Testis (tissue), 3 donors: ENCODE measurements around the gene MRGPRX1. TPM values are rescaled to one million over a fixed set of nuclear protein-coding genes. Genes with fewer than 3 reads are reported as not detected.

Source experiments
- DNase-seq: peaks from one replicate; pipeline ENCODE4 v3.0.0-alpha.2; 2019
- H3K27ac ChIP-seq, 2 donors: fragments of 200-600 bp; sonication (generic); one replicate each; pipeline ENCODE4 v1.5.1; 2019
- H3K27me3 ChIP-seq: fragments of 200-600 bp; sonication (generic); one replicate; pipeline ENCODE4 v1.5.1; 2019
- H3K36me3 ChIP-seq: fragments of 200-600 bp; sonication (generic); one replicate; pipeline ENCODE4 v1.5.1; 2017; ENCODE audit warnings: low read depth; ENCODE audit errors: missing control alignments
- H3K4me1 ChIP-seq: fragments of 200-600 bp; sonication (generic); one replicate; pipeline ENCODE4 v1.5.1; 2019
- H3K4me3 ChIP-seq, 2 donors: fragments of 200-600 bp; sonication (generic); one replicate each; pipeline ENCODE4 v1.5.1; 2017 to 2019
- H3K9me3 ChIP-seq: fragments of 200-600 bp; sonication (generic); one replicate; pipeline ENCODE4 v1.5.1; 2017
- CTCF ChIP-seq, 3 experiments: fragments of 450-650 bp in 2 of 3; fragments of 200-600 bp in 1 of 3; sonication (generic) in 1 of 3; IDR thresholded peaks; one replicate each; pipeline ENCODE4 v1.5.1; 2016 to 2019; ENCODE audit warnings: antibody characterized with exemption in 3 of 3, mild to moderate bottlenecking in 2 of 3, moderate library complexity in 1 of 3
- POLR2A ChIP-seq: fragments of 450-650 bp; IDR thresholded peaks from one replicate; pipeline ENCODE4 v1.6.1; 2017; ENCODE audit warnings: antibody characterized with exemption, mild to moderate bottlenecking, moderate library complexity
- WGBS, 2 donors: methylation state at CpG; one replicate each; pipeline ENCODE4 v1.1.5; 2018; 5-methylcytosine and 5-hydroxymethylcytosine counted together
- intact Hi-C: fragments of 100-400 bp; cut with DNase I; formaldehyde crosslinking; loops from one replicate; pipeline ENCODE4 v1.15.1; 2023; ENCODE audit warnings: low total_unique reads
- polyA plus RNA-seq: library from polyadenylated mRNA; stranded (reverse); fragments of 350-450 nt; fragmentation: Illumina TruSeq; extraction: RNeasy Lipid Tissue Mini Kit (QIAGEN cat#74804); gene quantifications from one replicate; pipeline ENCODE4 v1.2.3, GENCODE V29; 2014; ENCODE audit warnings: low read depth, low replicate concordance; ENCODE audit not compliant: insufficient read depth
- total RNA-seq, 2 donors: library from RNA; depleted of rRNA; stranded (reverse); fragments of >200 nt; gene quantifications; one replicate each; pipeline ENCODE4 v1.2.3, GENCODE V29; 2016

MRGPRX1 gene
- total and polyA plus RNA-seq, 3 donors from 2014 or later = not detected

- Histone ChIP-seq H3K4me1 (no peaks in the 10 kb centered on the region), H3K27me3 (no peaks in the 10 kb centered on the region), H3K9me3 (no peaks in the 10 kb centered on the region), H3K4me3 (no peak overlapping the region), H3K36me3 (no peaks in the 10 kb centered on the region), H3K27ac (no peak overlapping the region)
- intact Hi-C loops = no loop called here
- no peak for DNase-seq
- WGBS, 2 donors = 70% methylated on average over 1 of the region's 1 CpG
- no peak for TF ChIP-seq CTCF (IDR thresholded peaks at IDR 0.05)
- TF ChIP-seq POLR2A = no peak
Measured at GRCh38 chr11:18974192-18974591, 35.0 kb upstream of the MRGPRX1 start.

- WGBS, 2 donors = 51 to 64% methylated on average over 16 of the region's 16 CpGs
- TF ChIP-seq CTCF (IDR thresholded peaks at IDR 0.05) (no peak), POLR2A (no peak)
- Histone ChIP-seq H3K27ac (no peak overlapping the region), H3K27me3 (no peaks in the 10 kb centered on the region), H3K4me1 (no peaks in the 10 kb centered on the region), H3K36me3 (no peaks in the 10 kb centered on the region), H3K9me3 (no peaks in the 10 kb centered on the region), H3K4me3 (no peak overlapping the region)
- intact Hi-C loops = no loop called here
- peak; percentile 20 for DNase-seq
Measured at GRCh38 chr11:18972336-18972735, 33.1 kb upstream of the MRGPRX1 start.

DNA sequence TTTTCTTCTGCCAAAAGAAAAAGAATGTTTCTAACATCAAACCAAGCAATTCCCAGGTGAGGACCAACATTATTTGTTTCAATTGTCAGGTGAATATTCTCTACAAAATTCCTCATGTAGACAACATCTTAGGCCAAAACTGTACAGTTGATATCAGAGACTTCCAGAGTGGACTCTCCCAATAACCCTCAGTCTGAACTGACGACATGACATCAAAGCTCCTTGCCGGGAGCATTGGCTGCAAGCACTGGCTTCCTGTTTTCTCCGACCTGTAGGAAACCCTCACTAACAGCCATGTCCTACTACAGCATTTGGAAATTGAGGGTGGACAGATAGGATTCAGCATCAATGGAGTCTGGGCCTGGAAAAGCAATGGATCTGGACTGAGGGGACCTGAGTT lies 30.5 kb upstream of the MRGPRX1 start:
- no peaks in the 10 kb centered on the region for H3K36me3 ChIP-seq
- WGBS, 2 donors = 52 to 79% methylated on average over 3 of the region's 3 CpGs
- DNase-seq = no peak
- H3K4me1 ChIP-seq = no peaks in the 10 kb centered on the region
- H3K27ac ChIP-seq = no peak overlapping the region
- intact Hi-C loops = no loop called here
- no peaks in the 10 kb centered on the region for H3K9me3 ChIP-seq
- no peak for TF ChIP-seq CTCF (IDR thresholded peaks at IDR 0.05)
- TF ChIP-seq POLR2A = no peak
- no peaks in the 10 kb centered on the region for H3K27me3 ChIP-seq
- H3K4me3 ChIP-seq = no peak overlapping the region

- Histone ChIP-seq H3K4me1 (no peaks in the 10 kb centered on the region), H3K27me3 (no peaks in the 10 kb centered on the region), H3K36me3 (no peaks in the 10 kb centered on the region), H3K4me3 (no peak overlapping the region), H3K9me3 (no peaks in the 10 kb centered on the region), H3K27ac (no peak overlapping the region)
- WGBS, 2 donors = 75 to 76% methylated on average over 1 of the region's 1 CpG
- TF ChIP-seq CTCF (IDR thresholded peaks at IDR 0.05) = no peak
- intact Hi-C loops = no loop called here
- DNase-seq = no peak
Measured at GRCh38 chr11:18958221-18958910, 19.2 kb upstream of the MRGPRX1 start.

GRCh38 chr11:18956630-18957029 lies 17.4 kb upstream of the MRGPRX1 start:
- Histone ChIP-seq H3K27ac (no peak overlapping the region), H3K36me3 (no peaks in the 10 kb centered on the region), H3K4me3 (no peak overlapping the region), H3K4me1 (no peaks in the 10 kb centered on the region), H3K27me3 (no peaks in the 10 kb centered on the region), H3K9me3 (no peaks in the 10 kb centered on the region)
- intact Hi-C loops = no loop called here
- WGBS, 2 donors = 57 to 76% methylated on average over 16 of the region's 16 CpGs
- no peak for TF ChIP-seq POLR2A
- TF ChIP-seq CTCF (IDR thresholded peaks at IDR 0.05) = no peak
- DNase-seq = no peak
